Measurements from ENCODE around the gene SASH1. TPM values are rescaled to one million over a fixed set of nuclear protein-coding genes. Genes with fewer than 3 reads are reported as not detected.

Gene SASH1
- total RNA-seq, 1 donor from 2014 or later = 10.6 TPM

GRCh38 chr6:148530976-148531375 lies 188.3 kb downstream of the SASH1 start:
- H3K4me3 ChIP-seq (ENCODE audit: low read depth, low read length) = no peak overlapping the region

GRCh38 chr6:148532698-148533097 lies 190.1 kb downstream of the SASH1 start:
- no peak overlapping the region for H3K4me3 ChIP-seq (ENCODE audit: low read depth, low read length)
- TF ChIP-seq CTCF (conservative IDR thresholded peaks at IDR 0.05; ENCODE audit: low read depth, low read length) = no peak
- no peak for DNase-seq (ENCODE audit: low read depth)

More at GRCh38 chr6:148530976-148531375, 188.3 kb downstream of the SASH1 start:
- TF ChIP-seq CTCF (conservative IDR thresholded peaks at IDR 0.05; ENCODE audit: low read depth, low read length) = no peak
- DNase-seq (ENCODE audit: low read depth) = no peak

- no peak for DNase-seq (ENCODE audit: low read depth)
- TF ChIP-seq CTCF (conservative IDR thresholded peaks at IDR 0.05; ENCODE audit: low read depth, low read length) = no peak
- H3K4me3 ChIP-seq (ENCODE audit: low read depth, low read length) = no peak overlapping the region
Observed at GRCh38 chr6:148533309-148534107, 190.9 kb downstream of the SASH1 start.

- no peak overlapping the region for H3K4me3 ChIP-seq (ENCODE audit: low read depth, low read length)
- no peak for DNase-seq (ENCODE audit: low read depth)
- TF ChIP-seq CTCF (conservative IDR thresholded peaks at IDR 0.05; ENCODE audit: low read depth, low read length) = no peak
Observed at GRCh38 chr6:148534871-148535270, 192.2 kb downstream of the SASH1 start.

- DNase-seq (ENCODE audit: low read depth) = no peak
- H3K4me3 ChIP-seq (ENCODE audit: low read depth, low read length) = no peak overlapping the region
- no peak for TF ChIP-seq CTCF (conservative IDR thresholded peaks at IDR 0.05; ENCODE audit: low read depth, low read length)
Observed at GRCh38 chr6:148535381-148535780, 192.7 kb downstream of the SASH1 start.

GRCh38 chr6:148535976-148536375 lies 193.3 kb downstream of the SASH1 start:
- no peak overlapping the region for H3K4me3 ChIP-seq (ENCODE audit: low read depth, low read length)
- no peak for TF ChIP-seq CTCF (conservative IDR thresholded peaks at IDR 0.05; ENCODE audit: low read depth, low read length)
- DNase-seq (ENCODE audit: low read depth) = no peak
